Ascending aorta (tissue), 2 donors: ENCODE results near the gene ITGA7. TPM values are rescaled to one million over a fixed set of nuclear protein-coding genes. Genes with fewer than 3 reads are reported as not detected.
A peak's percentile ranks its signal among the peaks of the same experiment; 100 is the strongest.

Experiments
- DNase-seq, 2 donors: peaks; one replicate each; pipeline ENCODE4 v3.0.0-alpha.2; 2019; ENCODE audit warnings: low spot score in 2 of 2
- H3K27ac ChIP-seq, 2 donors: fragments of 200-600 bp; sonication (generic); one replicate each; pipeline ENCODE4 v1.5.1; 2016 to 2017; ENCODE audit warnings: mild to moderate bottlenecking in 1 of 2
- H3K27me3 ChIP-seq: fragments of 200-600 bp; sonication (generic); one replicate; pipeline ENCODE4 v1.5.1; 2017
- H3K36me3 ChIP-seq, 2 donors: fragments of 200-600 bp; sonication (generic); one replicate each; pipeline ENCODE4 v1.5.1; 2016
- H3K4me1 ChIP-seq, 2 donors: fragments of 200-600 bp; sonication (generic); one replicate each; pipeline ENCODE4 v1.5.1; 2016 to 2017; ENCODE audit warnings: mild to moderate bottlenecking in 1 of 2
- H3K4me3 ChIP-seq, 2 donors: fragments of 200-600 bp; sonication (generic); one replicate each; pipeline ENCODE4 v1.5.1; 2016 to 2017; ENCODE audit warnings: mild to moderate bottlenecking in 1 of 2
- H3K9me3 ChIP-seq, 2 donors: fragments of 200-600 bp; sonication (generic); one replicate each; pipeline ENCODE4 v1.5.1; 2016
- intact Hi-C: fragments of 100-400 bp; cut with DNase I; formaldehyde crosslinking; loops from one replicate; pipeline ENCODE4 v1.15.1; 2023
- total RNA-seq: library from RNA; depleted of rRNA; stranded (reverse); fragments of >200 nt; gene quantifications from one replicate; pipeline ENCODE4 v1.1.0, GENCODE V29; 2016
- TF ChIP-seq, protein P1 (sequence below), 3 experiments: fragments of 200-600 bp in 2 of 3; fragments of 450-650 bp in 1 of 3; sonication (generic) in 2 of 3; IDR thresholded peaks; one replicate each; pipeline ENCODE4 v1.5.1; 2016 to 2019; ENCODE audit warnings: antibody characterized with exemption in 3 of 3, mild to moderate bottlenecking in 1 of 3, moderate library complexity in 1 of 3

ITGA7 gene
- total RNA-seq, 1 donor from 2014 or later: 246 TPM

DNA sequence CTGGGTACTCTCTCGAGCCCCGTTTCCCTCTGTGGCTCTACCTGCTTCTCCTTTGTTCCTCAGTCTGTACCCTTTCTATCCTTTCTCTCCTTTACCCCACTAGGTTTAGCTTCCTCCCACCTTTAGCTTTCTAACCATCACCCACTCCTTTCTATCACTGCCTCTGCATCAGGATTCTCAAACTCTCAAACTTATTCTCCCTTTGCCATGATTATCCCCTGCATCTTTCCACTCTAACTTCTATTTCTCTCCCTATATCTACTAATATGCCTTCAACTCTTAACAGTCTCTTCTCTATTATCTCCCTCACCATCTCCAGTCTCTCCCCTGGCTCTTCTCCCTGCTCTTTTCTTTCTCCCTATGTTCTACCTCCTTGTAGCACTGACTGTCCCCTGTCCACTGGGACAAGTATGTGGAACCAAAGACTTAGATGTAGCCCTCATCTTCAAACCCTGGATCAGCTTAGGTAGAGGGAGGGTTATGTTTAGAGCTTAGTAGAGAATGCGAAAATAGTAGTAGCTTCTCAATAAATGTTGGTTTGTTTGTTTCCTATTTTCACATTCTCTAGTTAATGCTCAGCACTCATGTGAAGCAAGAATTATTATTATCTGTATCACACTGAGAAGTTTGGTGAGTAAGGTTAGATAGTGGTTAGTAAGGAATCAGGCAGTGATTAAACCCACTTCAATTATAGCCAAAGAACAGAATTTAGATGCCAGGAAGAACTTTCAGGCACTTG lies 38.6 kb upstream of the ITGA7 start:
- TF ChIP-seq, protein P1, sequence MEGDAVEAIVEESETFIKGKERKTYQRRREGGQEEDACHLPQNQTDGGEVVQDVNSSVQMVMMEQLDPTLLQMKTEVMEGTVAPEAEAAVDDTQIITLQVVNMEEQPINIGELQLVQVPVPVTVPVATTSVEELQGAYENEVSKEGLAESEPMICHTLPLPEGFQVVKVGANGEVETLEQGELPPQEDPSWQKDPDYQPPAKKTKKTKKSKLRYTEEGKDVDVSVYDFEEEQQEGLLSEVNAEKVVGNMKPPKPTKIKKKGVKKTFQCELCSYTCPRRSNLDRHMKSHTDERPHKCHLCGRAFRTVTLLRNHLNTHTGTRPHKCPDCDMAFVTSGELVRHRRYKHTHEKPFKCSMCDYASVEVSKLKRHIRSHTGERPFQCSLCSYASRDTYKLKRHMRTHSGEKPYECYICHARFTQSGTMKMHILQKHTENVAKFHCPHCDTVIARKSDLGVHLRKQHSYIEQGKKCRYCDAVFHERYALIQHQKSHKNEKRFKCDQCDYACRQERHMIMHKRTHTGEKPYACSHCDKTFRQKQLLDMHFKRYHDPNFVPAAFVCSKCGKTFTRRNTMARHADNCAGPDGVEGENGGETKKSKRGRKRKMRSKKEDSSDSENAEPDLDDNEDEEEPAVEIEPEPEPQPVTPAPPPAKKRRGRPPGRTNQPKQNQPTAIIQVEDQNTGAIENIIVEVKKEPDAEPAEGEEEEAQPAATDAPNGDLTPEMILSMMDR (IDR thresholded peaks at IDR 0.05): no peak
- intact Hi-C loops: no loop called here
- Histone ChIP-seq H3K36me3 (peaks cover 5 to 8% of the 10 kb centered on the region in 2 donors), H3K9me3 (no peaks in the 10 kb centered on the region), H3K4me1 (peaks cover 13 to 21% of the 10 kb centered on the region in 2 donors), H3K27ac (peak overlapping the region; percentile 51 to 63), H3K27me3 (no peaks in the 10 kb centered on the region), H3K4me3 (no peak overlapping the region)
- no peak for DNase-seq

DNA sequence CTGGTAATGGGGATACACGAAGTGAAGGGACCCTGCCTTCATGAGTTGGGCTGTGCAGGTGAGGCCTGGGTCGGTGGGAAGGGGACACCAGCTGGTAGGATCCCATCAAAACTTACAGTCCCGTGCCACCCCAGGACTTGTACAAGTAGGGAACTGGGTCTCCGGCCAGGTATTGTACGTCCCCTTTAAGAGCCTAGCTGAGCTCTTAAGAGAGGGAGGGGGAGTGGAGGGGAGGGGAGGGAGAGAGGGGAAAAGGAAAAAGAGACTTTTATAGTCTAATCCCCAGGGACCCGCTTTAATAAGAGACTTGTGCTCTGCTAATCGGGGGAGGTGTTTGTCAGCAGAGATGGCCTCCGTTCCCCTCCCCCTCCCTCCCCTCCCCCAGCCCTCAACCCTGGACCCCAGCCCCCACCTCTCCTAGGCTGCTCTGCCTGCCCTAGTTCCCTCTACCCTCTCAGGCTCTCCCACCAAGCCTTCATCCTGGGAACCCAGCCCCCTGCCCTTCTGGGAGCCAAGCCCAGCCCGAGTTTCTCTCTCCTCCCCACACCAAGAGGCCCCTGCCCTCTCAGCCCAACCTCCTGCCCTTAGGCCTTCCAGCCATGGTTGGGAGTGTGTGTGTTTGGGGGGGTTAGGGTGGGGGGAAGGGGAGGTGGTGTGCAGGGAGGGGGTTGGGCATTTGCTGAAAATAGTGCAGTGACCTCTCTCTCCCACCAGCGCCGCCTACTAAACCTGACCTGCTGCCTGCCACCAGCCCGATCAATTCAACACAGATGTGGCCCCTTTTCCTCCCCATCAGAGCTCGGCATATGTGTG lies 37.9 kb upstream of the ITGA7 start:
- H3K9me3 ChIP-seq: no peaks in the 10 kb centered on the region
- TF ChIP-seq, protein P1 (IDR thresholded peaks at IDR 0.05): no peak
- intact Hi-C loops: no loop called here
- peak in 1 of 2 donors; percentile 73 for DNase-seq
- peaks cover 13 to 21% of the 10 kb centered on the region in 2 donors for H3K4me1 ChIP-seq
- H3K27me3 ChIP-seq: no peaks in the 10 kb centered on the region
- H3K4me3 ChIP-seq: peak overlapping the region; percentile 37 to 96
- peaks cover 0 to under 1% of the 10 kb centered on the region in 2 donors for H3K36me3 ChIP-seq
- peak overlapping the region; percentile 51 to 63 for H3K27ac ChIP-seq

DNA sequence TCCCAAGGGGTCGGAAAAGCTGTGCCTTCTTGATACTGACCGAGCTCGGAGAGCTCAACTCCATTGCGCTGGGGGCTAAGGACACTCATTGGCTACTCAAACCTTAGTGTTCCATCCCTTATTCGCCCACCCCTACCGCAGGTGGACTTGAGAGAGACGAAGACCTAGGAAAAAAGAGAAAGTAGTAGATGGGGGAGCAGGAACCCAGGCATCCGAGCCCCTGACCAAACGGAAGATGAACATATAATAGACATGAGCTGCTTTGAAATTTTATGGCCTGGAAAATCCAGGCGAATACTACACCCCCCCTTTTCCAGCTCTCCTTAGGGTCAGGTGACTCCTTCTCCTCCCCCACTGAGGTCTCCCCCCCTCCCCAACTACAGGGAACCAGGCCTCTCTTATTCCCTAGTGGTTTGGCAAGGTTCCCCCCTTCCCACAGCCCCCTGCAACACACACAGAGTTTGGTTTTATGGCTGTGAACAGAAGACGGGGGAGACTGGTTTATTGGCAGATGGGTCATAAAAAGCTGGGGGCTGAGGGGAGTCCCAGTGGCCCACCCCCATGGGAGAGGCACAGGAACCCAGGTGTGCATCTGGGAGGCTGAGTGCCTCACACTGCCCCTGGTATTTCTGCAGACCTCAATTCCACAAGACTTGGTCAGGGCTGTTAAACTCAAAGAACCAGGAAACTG lies 36.8 kb upstream of the ITGA7 start:
- intact Hi-C loops: loop anchor here (5.0 kb wide), 3 partner anchors 73 to 298 kb away; partner anchors contain the start of genes ORMDL2, PYM1, RPS26 and SARNP
- Histone ChIP-seq H3K27me3 (no peaks in the 10 kb centered on the region), H3K36me3 (no peaks in the 10 kb centered on the region), H3K4me1 (peaks cover 13 to 21% of the 10 kb centered on the region in 2 donors), H3K27ac (peak overlapping the region; percentile 51 to 63), H3K4me3 (peak overlapping the region; percentile 77 to 96), H3K9me3 (no peaks in the 10 kb centered on the region)
- TF ChIP-seq, protein P1 (IDR thresholded peaks at IDR 0.05): no peak
- no peak for DNase-seq

DNA sequence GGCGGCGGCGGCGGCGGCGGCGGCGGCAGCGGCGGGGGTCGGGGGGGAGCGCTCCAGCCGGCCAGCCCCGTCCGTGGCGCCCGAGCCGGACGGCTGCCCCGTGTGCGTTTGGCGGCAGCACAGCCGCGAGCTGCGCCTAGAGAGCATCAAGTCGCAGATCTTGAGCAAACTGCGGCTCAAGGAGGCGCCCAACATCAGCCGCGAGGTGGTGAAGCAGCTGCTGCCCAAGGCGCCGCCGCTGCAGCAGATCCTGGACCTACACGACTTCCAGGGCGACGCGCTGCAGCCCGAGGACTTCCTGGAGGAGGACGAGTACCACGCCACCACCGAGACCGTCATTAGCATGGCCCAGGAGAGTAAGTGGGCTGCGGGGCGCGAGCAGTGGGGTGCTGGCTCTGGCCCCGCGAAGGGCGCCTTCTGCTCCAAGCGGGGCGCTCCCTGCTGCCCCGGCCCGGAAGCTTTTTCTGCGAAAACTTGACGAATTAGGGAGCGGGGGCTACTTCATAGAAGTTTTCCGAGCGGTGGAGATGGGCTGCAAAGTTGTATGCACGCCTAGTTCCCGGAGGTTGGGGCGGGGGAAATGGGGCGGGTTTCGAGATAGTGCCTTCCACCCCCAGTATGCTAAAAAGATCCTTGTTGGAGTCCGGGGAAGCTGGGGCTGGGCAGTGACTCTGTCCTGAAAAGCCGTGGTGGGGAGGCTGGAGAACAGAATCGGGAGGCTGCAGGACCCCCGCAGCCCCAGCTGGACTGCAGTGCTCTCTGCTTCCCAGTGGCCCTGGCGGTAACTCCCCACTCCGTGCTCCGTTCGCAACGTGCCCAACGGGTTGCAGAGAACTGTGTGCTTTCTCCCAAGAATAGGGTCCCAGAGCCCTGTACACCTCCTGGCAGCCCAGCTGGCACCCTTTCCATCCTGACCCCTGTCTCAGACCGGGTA lies 36.0 kb upstream of the ITGA7 start:
- Histone ChIP-seq H3K9me3 (no peaks in the 10 kb centered on the region), H3K27ac (peak overlapping the region; percentile 63 to 76), H3K4me3 (peak overlapping the region; percentile 77 to 96), H3K36me3 (no peaks in the 10 kb centered on the region), H3K27me3 (no peaks in the 10 kb centered on the region), H3K4me1 (peaks cover 13 to 21% of the 10 kb centered on the region in 2 donors)
- DNase-seq: peak in 1 of 2 donors; percentile 75
- TF ChIP-seq, protein P1 (IDR thresholded peaks at IDR 0.05): peak in 1 of 3 experiments; percentile 26
- intact Hi-C loops: loop anchor here (5.0 kb wide), 3 partner anchors 74 to 299 kb away; partner anchors contain the start of genes ORMDL2, PYM1, RPS26 and SARNP
